ENCODE measurements around the gene LSM12.
"Not testable (repeated sequence)": the region's sequence is repeated elsewhere in the genome, so short reads cannot be mapped to it uniquely, and the experiment has no call there.

Gene LSM12

DNA sequence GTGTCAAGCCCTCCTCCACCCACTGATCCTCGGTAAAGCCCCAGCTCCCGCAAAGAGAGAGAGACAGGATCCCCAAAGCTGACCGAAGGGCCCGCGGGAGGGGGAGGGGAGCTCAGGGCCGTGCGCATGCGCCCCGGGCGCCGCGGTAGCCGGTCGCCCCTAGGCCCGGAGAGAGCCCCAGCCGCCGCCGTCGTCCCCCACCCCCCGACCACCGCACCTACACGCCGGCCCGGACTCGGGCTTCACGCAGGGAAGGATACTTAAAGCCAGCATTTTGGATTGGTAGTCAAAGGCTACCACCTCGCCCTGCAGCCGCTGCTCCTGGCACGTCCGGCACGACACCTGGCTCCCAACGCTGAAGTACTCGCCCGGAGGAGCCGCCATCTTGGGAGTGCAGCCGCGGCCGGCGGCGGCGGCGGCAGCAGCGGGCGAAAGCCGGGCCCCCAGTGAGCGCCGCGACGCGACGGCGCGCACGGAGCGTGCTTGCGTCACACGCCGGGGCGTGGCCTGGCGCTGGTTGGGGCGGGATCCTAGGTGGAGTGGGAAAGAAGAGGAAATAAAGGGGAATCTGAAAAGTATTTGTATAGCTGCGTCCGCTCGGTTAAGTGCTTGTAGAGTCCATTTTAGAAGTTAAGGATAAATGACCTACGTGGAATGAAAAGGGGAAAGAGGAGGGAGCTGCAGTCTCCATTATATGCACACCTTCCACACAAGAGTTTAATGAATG lies at the start of gene LSM12:
LSM12 (minus strand) TSS at position 468 of the 727 bp plus-strand sequence; CDS start at position 384, 84 bp downstream.
- DNase-seq (peak; percentile 96), ATAC-seq (peak; percentile 74)

DNA sequence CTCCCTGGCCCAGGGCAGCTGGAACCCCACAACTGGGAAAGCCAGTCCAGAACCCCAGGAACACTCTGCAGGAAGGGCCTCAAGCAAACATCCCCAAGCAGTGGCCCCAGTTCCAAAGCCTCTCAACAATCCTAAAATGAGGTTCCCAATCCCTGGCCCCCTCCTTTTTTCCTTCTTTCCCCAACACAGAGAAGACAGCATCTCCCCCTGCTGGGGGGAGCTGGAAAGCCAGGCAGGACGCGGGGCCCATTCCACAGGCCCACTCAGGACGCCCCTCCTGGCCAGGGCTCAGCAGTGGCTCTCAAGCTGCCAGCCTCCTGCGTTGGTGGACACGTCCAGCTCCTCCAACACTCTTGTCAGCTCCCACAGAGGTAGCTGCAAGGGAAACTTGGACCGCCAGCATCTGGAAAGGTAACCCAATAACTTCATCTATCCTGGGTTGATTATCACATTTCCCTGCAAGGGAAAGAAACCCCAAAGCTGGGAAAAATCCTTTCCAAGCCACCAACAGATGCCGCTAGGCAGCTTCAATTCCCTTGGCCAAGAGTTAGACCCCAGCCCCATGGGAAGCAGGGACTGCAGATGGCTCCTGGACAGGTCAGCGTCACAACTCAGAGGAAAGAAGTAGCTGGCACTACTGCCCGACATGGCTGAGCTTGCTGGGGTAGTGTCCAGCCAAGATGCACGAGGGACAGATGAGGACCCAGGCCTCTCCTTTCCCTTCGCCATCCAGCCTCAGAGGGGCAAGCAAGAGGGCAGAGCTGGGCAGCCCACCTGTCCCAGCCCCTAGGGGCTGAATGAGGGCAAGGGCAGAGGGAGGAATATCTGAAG lies 49.3 kb upstream of the LSM12 start:
- DNase-seq = peak; percentile 51
- ATAC-seq = no peak

GRCh38 chr17:44113868-44114840 lies 47.7 kb upstream of the LSM12 start:
- no peak for ATAC-seq
- no peak for DNase-seq

DNA sequence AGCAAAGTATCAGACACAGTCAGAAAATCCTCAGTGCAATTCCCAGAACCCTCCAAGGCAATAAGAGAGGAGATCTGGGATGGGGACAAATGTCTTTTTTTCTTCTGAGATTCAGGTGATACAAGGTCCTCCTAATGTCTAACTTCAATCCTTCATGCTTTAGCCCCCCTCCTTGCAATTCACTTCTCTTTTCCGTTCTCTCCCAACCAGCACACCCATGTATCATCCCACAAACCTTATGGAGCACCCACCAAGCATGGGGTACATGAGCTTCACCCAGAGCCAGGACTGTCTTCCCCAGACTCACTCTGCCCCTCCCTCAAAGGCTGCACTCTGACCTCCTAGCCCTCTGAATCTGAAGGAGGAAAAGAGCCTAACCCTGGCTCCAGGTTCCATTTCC lies 46.9 kb upstream of the LSM12 start:
- DNase-seq = no peak
- no peak for ATAC-seq

DNA sequence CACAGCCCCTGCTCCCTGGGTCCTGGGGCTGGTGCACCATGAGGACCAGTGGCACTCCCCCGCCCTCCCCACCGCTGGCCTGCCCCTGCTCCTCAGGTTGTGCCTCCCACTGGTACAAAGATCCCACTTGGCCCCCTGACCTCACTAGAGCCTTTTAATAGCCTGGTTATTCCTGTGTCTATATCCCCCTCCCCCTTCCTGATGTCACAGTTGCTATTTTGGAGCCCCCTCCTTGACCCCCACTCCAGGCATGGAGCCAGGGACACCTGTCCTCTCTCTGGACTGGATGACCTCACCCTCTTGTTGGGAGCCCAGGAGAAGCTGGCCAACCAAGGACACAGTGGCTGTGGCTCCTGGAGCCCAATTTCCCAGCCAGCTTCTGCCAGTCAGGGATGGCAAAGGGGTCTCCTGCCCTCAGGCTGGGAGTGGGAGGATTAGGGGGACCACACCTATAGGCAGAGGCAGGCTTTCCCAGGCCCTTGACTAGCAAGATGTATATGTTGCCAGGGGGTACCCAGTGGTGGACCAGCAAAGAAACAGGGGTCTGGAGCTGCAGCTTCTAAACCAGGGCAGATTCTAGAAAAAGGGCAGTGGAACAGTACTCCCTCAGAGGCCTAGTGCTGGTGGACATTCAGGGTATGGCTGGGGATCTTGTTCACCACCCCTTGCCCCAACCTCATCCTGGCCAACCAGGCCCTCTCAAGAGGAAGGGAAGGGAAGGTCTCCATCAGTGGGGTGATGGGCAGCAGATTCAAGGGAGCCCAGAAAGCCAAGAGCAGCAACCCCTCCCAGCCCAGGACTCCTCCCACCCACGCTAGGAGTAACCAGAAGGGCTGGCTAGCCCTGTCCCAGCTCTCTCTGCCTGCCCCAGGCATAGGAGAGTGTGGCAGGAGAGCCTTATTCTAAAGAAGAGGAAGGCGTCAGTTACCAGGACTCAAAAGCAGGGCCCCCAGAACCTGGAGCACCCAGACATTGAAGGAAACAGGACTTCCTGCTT lies 46.1 kb upstream of the LSM12 start:
- ATAC-seq = no peak
- no peak for DNase-seq

DNA sequence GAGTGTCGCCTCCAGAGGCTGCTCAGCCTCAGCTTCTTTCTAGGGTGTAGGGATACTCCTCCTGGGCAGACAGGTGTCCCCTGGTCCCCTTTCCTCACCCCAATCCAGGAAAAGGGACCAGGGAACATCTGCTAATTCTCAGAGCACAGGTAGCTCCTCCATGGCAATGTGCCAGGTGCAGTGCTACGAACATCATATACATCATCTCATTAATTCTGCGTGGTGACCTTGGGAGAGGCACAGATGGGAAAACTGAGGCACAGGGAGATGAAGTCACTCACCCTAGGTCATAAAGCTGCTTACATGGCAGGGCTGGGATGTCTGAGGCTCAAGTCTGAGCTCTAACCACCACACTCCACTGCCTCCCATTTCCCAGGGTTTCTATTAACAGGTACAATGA lies 45.3 kb upstream of the LSM12 start:
- ATAC-seq = no peak
- no peak for DNase-seq

- peak; percentile 81 for DNase-seq
Measured at GRCh38 chr17:44110823-44111633, 44.6 kb upstream of the LSM12 start.

GRCh38 chr17:44110011-44110686 lies 43.7 kb upstream of the LSM12 start:
- DNase-seq = no peak
- no peak for ATAC-seq

More at GRCh38 chr17:44110823-44111633, 44.6 kb upstream of the LSM12 start:
- peak; percentile 72 for ATAC-seq

DNA sequence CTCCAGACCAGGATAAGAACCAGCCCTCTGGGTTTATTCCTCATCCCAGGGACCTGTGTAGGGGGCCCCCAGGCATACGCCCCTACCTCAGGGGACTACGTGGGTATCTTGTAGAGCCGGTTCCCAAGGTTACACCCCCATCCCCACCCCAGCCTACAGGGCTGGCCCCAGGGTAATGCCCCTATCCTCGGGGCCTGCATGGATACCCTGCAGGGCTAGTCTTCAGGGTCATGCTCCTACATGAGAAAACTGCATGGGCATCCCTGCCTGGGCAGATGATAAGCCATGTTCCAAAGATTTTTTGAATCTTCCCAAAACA lies 42.8 kb upstream of the LSM12 start:
- ATAC-seq = no peak

DNA sequence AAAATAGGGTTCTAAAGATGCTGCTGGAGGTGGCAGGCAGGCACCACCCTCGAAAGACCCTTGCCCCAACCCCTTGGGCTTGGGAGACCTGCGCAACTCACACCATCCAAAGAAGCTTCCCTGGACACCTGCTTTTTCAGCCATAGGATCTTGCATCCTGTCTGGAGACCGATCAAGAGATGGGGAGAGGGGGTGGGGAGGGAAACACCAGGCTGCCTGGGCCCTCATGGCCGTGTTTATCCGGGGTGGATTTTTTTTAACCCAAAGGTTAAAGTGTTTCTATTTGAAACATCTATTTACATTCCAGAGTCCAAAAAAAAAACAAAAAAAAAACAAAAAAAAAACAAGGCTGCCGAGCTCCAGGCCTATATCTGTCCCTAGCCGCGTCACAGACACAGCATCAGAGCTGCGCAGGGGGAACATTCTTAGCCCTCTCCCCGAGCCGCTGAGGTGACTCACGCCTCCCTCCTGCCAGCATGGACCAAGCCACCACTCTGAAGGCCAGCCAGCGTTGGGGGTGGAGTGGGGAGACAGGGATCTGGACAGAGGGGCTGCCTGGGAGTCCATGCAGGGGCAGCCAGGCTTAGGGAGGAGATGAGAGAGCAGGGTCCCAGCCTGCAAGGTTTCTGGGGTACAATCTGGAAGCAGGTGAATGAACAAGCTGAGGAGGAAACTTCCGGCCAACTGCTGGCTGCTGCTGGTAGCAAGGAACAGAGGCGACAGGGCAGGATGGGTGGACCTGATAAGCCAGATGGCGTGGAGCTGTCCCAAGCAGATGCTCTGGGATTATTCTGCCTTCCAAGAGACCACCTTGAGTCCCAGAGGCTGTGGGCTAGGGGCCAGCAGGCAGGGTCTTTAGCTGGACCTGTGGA lies 42.2 kb upstream of the LSM12 start:
- DNase-seq (no peak), ATAC-seq (no peak)

More for the DNA sequence above, 42.8 kb upstream of the LSM12 start:
- DNase-seq = no peak

DNA sequence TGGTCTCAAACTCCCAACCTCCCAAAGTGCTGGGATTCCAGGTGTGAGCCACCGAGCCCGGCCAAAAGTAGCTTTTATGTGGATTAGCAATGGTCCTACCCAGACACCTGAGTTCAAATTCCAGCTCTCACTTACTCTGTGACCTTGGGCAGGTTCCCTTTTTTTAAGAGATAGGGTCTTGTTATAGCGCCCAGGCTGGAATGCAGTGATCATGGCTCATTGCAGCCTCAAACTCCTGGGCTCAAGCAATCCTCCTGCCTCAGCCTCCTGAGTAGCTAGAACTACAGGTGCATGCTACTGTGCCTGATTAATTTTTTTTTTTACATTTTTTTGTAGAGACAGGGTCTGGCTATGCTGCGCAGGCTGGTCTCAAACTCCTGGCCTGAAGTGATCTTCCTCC lies 40.3 kb upstream of the LSM12 start:
- ATAC-seq (no peak), DNase-seq (no peak)

DNA sequence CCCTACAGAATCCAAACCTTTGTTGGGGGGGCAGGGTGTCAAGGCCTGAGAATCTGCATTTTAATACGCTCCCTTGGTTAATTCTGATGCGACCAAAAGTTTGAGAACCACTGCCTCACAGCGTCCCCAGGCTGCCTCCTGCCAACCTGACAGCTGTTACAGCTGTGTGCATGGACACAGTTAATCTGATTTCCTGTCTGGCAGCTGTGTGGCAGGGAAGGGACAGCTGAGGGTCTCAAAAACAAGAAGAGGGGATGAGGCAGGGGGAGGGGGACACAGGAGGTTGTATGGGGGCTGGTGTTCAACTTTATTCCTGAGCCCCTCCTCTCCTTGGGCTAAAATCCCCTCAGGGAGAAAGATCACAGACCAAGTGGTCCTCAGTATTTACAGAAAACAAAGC lies 39.5 kb upstream of the LSM12 start:
- DNase-seq = no peak
- ATAC-seq = no peak

- no peak for DNase-seq
- no peak for ATAC-seq
Measured at GRCh38 chr17:44105483-44105882, 39.0 kb upstream of the LSM12 start.

DNA sequence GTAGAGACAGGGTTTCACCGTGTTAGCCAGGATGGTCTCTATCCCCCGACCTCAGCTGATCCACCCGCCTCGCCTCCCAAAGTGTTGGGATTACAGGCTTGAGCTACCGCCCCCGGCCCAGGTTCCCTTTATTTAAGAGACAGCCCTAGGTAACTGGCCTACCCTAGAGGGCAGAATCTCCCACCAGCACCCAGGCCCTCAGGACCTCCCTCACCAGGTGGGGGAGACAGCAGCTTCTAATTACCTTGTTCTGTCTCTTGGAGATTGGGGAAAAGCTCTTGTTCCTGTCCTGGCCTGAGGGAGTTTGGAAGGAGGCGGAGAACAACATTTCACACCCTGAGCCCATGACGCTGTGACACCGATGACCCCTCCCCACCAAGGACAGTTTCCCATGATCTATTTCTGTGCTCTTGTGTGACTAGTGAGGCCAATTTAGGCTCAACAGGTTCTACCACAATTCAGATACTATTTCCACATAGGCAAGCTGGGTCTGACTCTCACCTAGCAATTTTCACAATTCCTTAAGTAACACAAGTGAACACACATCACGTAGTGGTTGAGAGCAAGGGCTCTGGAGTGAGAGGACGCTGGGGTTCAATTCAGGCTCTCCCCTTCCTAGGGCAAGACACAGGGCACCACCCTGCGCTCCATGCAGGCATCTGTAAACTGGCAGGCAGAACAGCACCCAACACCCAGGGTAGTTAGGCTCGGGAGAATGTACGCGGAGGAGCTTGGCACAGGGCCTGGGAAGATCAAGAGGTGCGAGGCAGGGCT lies 36.6 kb upstream of the LSM12 start:
- ATAC-seq = no peak

GRCh38 chr17:44101858-44102257 lies 35.4 kb upstream of the LSM12 start:
- not testable (repeated sequence) for ATAC-seq, DNase-seq

More for the DNA sequence above, 36.6 kb upstream of the LSM12 start:
- DNase-seq = no peak

- no peak for DNase-seq
- ATAC-seq = no peak
Measured at GRCh38 chr17:44097110-44097958, 30.9 kb upstream of the LSM12 start.

Measured in stimulated activated naive CD8-positive, alpha-beta T cell treated with anti-CD3 and anti-CD28 coated beads, Interleukin-15, Interleukin-2, amounts not matched to agents 100 U/mL and 50 U/mL, for 24 hours (primary cell).